Measurements from ENCODE around the gene TLR7. TPM values are rescaled to one million over a fixed set of nuclear protein-coding genes. Genes with fewer than 3 reads are reported as not detected.

The TLR7 gene
- total and polyA plus RNA-seq, 2 of the 4 experiments (the other 2 are of a cell fraction): not detected

DNA sequence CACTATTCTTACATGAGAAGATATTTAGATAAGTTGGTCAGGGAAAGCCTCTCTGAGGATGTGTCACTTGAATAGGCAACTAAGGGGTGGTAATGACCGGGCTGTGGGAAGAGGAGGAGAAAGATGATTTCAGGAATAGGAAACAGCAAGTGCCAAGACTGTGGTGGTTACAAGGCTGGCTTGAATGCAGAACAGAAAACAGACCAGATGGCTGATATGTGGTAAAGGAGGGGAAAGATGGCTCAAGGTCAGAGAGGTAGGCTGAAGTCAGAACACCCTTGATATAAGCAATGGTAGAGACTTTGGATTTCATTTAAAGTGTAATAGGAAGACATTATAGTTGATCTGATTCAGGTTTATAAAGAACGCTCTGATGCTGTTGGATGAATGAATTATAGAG, 15.0 kb downstream of the TLR7 start:
- ChIA-PET POLR2A (ENCODE audit: unreplicated experiment) (no interaction called here), CTCF (no interaction called here)
- Histone ChIP-seq H3K18ac (ENCODE audit: low read depth, low read length) (no peak overlapping the region), H3K56ac (ENCODE audit: extremely low read depth, insufficient read depth, low read length) (no peak overlapping the region), H3K9ac (ENCODE audit: low read depth, low read length) (no peak overlapping the region), H3K79me1 (ENCODE audit: low read depth in 1 of 2, low read length in 2 of 2) (no peaks in the 10 kb centered on the region), H4K20me1 (ENCODE audit: insufficient read depth, low read length) (no peaks in the 10 kb centered on the region), H3K4me3 (ENCODE audit: insufficient read depth, low read depth, low read length) (no peak overlapping the region), H3K36me3 (ENCODE audit: control insufficient read depth, insufficient read depth, low read length) (no peaks in the 10 kb centered on the region), H3K9me1 (ENCODE audit: insufficient read depth, low read length) (no peaks in the 10 kb centered on the region), H2BK20ac (ENCODE audit: low read depth, low read length) (no peak overlapping the region), H3K9me3 (ENCODE audit: control insufficient read depth, insufficient read depth, low read length) (no peaks in the 10 kb centered on the region), H4K91ac (ENCODE audit: insufficient read depth, low read depth, low read length) (no peak overlapping the region), H3K14ac (replicated peaks; ENCODE audit: low read depth, low read length) (no peak overlapping the region), H3K4me2 (ENCODE audit: low read depth, low read length) (no peak overlapping the region), H4K5ac (ENCODE audit: low read depth, low read length) (no peak overlapping the region), H3K27ac (ENCODE audit: insufficient read depth, low read length) (no peak overlapping the region), H4K8ac (ENCODE audit: low read depth in 2 of 2, low read length in 2 of 2) (no peak overlapping the region), H2AFZ (replicated peaks; ENCODE audit: low read length, poor library complexity) (no peak overlapping the region), H2BK5ac (ENCODE audit: low read depth, low read length, poor library complexity, severe bottlenecking) (no peak overlapping the region), H3K4ac (ENCODE audit: low read depth, low read length) (no peak overlapping the region), H2AK5ac (ENCODE audit: low read depth, low read length) (no peak overlapping the region), H3K4me1 (ENCODE audit: control insufficient read depth, insufficient read depth, low read length) (no peaks in the 10 kb centered on the region), H2BK120ac (ENCODE audit: low read depth, low read length) (no peak overlapping the region), H3K27me3 (ENCODE audit: control insufficient read depth, insufficient read depth, low read length) (0 out of 2 replicates have a peak, but pooled peaks cover 2% of the 10 kb centered on the region), H2BK15ac (ENCODE audit: low read depth, low read length) (no peak overlapping the region), H3K23ac (ENCODE audit: low read depth, low read length) (no peak overlapping the region), H2AK9ac (replicated peaks; ENCODE audit: low read depth, low read length, poor library complexity) (no peak overlapping the region)
- intact Hi-C loops (cut with micrococcal nuclease) (no loop called here), dilution Hi-C loops (cut with HindIII; ENCODE audit: low sequenced_read_pairs, unreplicated experiment) (no loop called here), in situ Hi-C loops (cut with MboI; ENCODE audit: low sequenced_read_pairs) (no loop called here)
- no TSS peak for BruUV-seq (replicated peaks)
- ATAC-seq (ENCODE audit: low read depth) (no peak), DNase-seq (no peak)
- 68% methylated on average over 2 of the region's 2 CpGs; no CpG with 5 or more reads in 1 of the 2 experiments for WGBS, 2 experiments (ENCODE audit: extremely low coverage in 2 of 2, insufficient read length in 1 of 2)
- no peak for TF ChIP-seq FOS (IDR thresholded peaks at IDR 0.05; ENCODE audit: low read depth, low read length)
- TF ChIP-seq POLR2A (IDR thresholded peaks at IDR 0.05; ENCODE audit: low read depth, low read length): no peak
- no peak for TF ChIP-seq CEBPB (IDR thresholded peaks at IDR 0.05; ENCODE audit: low read depth, low read length)
- no peak for TF ChIP-seq SMC3 (IDR thresholded peaks at IDR 0.05; ENCODE audit: low read depth, low read length)
- no peak for TF ChIP-seq RAD21 (IDR thresholded peaks at IDR 0.05; ENCODE audit: low read length)
- TF ChIP-seq, protein P1, sequence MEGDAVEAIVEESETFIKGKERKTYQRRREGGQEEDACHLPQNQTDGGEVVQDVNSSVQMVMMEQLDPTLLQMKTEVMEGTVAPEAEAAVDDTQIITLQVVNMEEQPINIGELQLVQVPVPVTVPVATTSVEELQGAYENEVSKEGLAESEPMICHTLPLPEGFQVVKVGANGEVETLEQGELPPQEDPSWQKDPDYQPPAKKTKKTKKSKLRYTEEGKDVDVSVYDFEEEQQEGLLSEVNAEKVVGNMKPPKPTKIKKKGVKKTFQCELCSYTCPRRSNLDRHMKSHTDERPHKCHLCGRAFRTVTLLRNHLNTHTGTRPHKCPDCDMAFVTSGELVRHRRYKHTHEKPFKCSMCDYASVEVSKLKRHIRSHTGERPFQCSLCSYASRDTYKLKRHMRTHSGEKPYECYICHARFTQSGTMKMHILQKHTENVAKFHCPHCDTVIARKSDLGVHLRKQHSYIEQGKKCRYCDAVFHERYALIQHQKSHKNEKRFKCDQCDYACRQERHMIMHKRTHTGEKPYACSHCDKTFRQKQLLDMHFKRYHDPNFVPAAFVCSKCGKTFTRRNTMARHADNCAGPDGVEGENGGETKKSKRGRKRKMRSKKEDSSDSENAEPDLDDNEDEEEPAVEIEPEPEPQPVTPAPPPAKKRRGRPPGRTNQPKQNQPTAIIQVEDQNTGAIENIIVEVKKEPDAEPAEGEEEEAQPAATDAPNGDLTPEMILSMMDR (conservative IDR thresholded peaks at IDR 0.05; ENCODE audit: low read depth, low read length): no peak
- TF ChIP-seq RCOR1 (IDR thresholded peaks at IDR 0.05; ENCODE audit: insufficient replicate concordance, low read length): no peak
- TF ChIP-seq CHD1 (IDR thresholded peaks at IDR 0.05; ENCODE audit: low read depth, low read length): no peak
- TF ChIP-seq ELK1 (IDR thresholded peaks at IDR 0.05; ENCODE audit: borderline replicate concordance, low read depth, low read length): no peak
- TF ChIP-seq NFE2L2 (IDR thresholded peaks at IDR 0.05; ENCODE audit: low read depth, low read length): no peak
